HFFc6 (cell line): Measurements from ENCODE around the gene SFXN1. TPM values are rescaled to one million over a fixed set of nuclear protein-coding genes. Genes with fewer than 3 reads are reported as not detected.
"Not testable (repeated sequence)": the region's sequence is repeated elsewhere in the genome, so short reads cannot be mapped to it uniquely, and the experiment has no call there.

Experiments used
- DNase-seq: peaks from one replicate; pipeline ENCODE4 v3.0.0-alpha.2; 2018
- H3K27ac Mint-ChIP-seq: 2 replicates; pipeline ENCODE4 v1.8.0; 2020; ENCODE audit warnings: mild to moderate bottlenecking, mixed read lengths
- H3K27me3 Mint-ChIP-seq: 2 replicates; pipeline ENCODE4 v1.8.0; 2021; ENCODE audit warnings: mild to moderate bottlenecking, moderate library complexity, mixed read lengths; ENCODE audit not compliant: insufficient read depth
- H3K36me3 Mint-ChIP-seq: 2 replicates; pipeline ENCODE4 v1.8.0; 2021; ENCODE audit warnings: low read depth, mixed read lengths
- H3K4me1 Mint-ChIP-seq: 2 replicates; pipeline ENCODE4 v1.8.0; 2020; ENCODE audit warnings: low read depth, mixed read lengths
- H3K4me3 Mint-ChIP-seq: 2 replicates; pipeline ENCODE4 v1.8.0; 2020; ENCODE audit warnings: mild to moderate bottlenecking, moderate library complexity, mixed read lengths
- H3K9me3 Mint-ChIP-seq: 2 replicates; pipeline ENCODE4 v1.8.0; 2020; ENCODE audit warnings: mild to moderate bottlenecking, mixed read lengths
- total RNA-seq, 6 experiments: library from RNA; stranded (reverse); fragmentation: NEBNext Ultra II Directional; extraction: Animal tissue kit (Norgen Biotek cat#: 25700); gene quantifications; 2 replicates in 1 of 6; 3 replicates in 5 of 6; pipeline ENCODE4 v1.2.3, GENCODE V29; 2021
- TF ChIP-seq, protein P1 (sequence below): fragments of 200-600 bp; sonication (generic); IDR thresholded peaks from 2 replicates; pipeline ENCODE4 v1.5.0; 2021; ENCODE audit warnings: antibody characterized with exemption, mild to moderate bottlenecking

Gene SFXN1
- total RNA-seq, 6 experiments from 2014 or later: 60.8 to 83.0 (median 74.6) TPM

DNA sequence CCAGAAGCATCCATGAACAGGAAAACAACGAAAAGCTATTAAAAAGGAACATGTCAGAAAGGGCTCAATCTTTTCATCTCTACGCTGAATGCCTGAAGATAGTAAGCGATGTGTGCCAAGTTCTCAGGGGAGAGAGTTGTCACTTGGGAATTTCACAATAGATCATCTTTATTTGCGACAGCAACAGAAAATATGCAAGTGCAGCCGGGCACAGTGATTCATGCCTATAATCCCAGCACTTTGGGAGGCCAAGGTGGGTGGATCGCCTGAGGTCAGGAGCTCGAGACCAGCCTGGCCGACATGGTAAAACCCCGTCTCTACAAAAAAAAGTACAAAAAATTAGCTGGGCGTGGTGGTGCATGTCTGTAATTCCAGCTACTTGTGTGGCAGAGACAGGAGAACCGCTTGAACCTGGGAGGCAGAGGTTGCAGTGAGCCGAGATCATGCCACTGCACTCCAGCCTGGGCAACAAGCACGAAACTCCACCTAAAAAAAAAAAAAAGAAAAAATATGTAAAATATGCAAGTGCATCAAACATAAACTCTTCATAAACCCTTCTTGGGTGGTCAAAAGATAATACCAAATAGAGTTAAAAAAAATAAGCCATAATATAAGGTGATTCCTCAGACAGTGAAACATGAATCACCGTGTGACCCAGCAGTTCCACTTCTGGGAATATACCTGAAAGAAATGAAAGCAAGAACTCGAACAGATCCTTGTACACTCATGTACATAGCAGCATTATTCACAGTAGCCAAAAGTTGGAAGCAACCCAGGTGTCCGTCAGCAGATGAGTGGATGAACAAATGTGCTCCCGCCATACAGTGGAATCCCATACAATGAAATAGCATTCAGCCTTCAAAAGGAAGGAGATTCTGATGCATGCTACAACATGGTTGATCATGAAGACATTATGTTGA lies 16.2 kb downstream of the SFXN1 start:
- Mint-ChIP-seq H3K36me3 (peaks cover 45% of the 10 kb centered on the region), H3K27ac (no peak overlapping the region; the same call in 1 of the 2 replicates), H3K27me3 (no peaks in the 10 kb centered on the region), H3K4me3 (no peak overlapping the region), H3K4me1 (peaks cover 14% of the 10 kb centered on the region; the same call in 1 of the 2 replicates), H3K9me3 (no peaks in the 10 kb centered on the region)
- DNase-seq: no peak
- TF ChIP-seq, protein P1, sequence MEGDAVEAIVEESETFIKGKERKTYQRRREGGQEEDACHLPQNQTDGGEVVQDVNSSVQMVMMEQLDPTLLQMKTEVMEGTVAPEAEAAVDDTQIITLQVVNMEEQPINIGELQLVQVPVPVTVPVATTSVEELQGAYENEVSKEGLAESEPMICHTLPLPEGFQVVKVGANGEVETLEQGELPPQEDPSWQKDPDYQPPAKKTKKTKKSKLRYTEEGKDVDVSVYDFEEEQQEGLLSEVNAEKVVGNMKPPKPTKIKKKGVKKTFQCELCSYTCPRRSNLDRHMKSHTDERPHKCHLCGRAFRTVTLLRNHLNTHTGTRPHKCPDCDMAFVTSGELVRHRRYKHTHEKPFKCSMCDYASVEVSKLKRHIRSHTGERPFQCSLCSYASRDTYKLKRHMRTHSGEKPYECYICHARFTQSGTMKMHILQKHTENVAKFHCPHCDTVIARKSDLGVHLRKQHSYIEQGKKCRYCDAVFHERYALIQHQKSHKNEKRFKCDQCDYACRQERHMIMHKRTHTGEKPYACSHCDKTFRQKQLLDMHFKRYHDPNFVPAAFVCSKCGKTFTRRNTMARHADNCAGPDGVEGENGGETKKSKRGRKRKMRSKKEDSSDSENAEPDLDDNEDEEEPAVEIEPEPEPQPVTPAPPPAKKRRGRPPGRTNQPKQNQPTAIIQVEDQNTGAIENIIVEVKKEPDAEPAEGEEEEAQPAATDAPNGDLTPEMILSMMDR: no peak

DNA sequence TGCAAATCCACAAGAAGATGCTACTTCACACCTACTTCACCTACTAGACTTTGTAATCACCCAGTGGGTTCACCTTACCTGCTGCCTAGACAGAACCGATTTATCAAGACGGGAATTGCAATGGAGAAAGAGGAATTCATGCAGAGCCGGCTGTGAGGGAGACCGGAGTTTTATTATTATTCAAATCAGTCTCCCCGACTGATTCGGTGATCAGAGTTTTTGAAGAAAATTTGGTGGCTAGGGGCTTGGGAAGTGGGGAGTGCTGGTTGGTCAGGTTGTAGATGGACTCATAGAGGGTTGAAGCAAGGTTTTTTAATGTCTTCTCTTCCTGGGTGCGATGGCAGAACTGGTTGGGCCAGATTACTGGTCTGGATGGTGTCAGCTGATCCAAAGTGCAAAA lies 23.4 kb downstream of the SFXN1 start:
- H3K4me1 Mint-ChIP-seq: no peaks in the 10 kb centered on the region
- DNase-seq: no peak
- TF ChIP-seq, protein P1: no peak
- H3K27me3 Mint-ChIP-seq: no peaks in the 10 kb centered on the region
- H3K36me3 Mint-ChIP-seq: peaks cover 39% of the 10 kb centered on the region
- no peak overlapping the region for H3K4me3 Mint-ChIP-seq
- no peak overlapping the region for H3K27ac Mint-ChIP-seq
- H3K9me3 Mint-ChIP-seq: no peaks in the 10 kb centered on the region

DNA sequence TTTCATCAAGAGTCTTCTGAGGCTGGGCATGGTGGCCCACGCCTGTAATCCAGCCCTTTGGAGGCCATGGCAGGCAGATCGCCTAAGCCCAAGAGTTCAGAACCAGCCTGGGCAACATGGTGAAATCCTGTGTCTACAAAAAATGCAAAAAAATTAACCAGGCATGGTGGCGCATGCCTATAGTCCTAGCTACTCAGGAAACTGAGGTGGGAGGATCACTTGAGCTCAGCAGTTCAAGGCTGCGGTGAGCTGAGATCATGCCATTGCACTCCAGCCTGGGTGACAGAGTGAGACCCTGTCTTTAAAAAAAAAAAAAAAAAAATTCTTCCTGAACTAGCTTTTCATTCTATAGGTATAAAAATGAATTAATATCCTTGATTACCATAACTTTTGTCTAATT lies 29.3 kb downstream of the SFXN1 start:
- DNase-seq, H3K27me3 Mint-ChIP-seq, H3K9me3 Mint-ChIP-seq, H3K4me1 Mint-ChIP-seq, H3K27ac Mint-ChIP-seq, H3K4me3 Mint-ChIP-seq: not testable (repeated sequence)
- peaks cover 31% of the 10 kb centered on the region for H3K36me3 Mint-ChIP-seq

DNA sequence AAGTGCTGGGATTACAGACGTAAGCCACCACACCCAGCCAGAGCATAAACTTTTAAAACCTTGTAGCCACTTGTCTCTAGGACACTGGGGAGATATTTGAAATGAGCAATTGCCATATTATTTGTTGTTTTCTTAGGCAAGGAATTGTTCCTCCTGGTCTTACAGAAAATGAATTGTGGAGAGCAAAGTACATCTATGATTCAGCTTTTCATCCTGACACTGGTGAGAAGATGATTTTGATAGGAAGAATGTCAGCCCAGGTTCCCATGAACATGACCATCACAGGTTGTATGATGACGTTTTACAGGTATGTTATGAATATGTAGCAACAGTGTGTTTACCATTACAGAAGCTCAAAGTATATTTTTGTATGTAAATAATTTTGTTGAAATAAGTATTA lies 30.5 kb downstream of the SFXN1 start:
- Mint-ChIP-seq H3K27ac (peak overlapping the region; percentile 14; the same call in 1 of the 2 replicates), H3K27me3 (no peaks in the 10 kb centered on the region; the same call in 1 of the 2 replicates), H3K4me1 (peaks cover 6% of the 10 kb centered on the region; the same call in 1 of the 2 replicates)

DNA sequence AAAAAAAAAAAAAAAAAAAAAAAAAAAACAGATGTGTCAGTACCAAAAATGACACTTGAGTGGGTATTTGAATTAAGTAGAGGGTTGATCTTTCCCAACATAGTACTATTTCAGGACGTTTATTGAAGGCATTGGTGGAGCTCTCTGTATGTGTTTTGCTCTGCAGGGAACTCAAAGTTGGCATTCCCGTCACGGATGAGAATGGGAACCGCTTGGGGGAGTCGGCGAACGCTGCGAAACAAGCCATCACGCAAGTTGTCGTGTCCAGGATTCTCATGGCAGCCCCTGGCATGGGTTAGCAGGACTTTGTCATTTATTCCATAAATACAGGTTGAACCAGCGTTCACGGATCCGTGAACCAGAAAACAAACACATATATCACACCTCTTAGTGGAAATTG lies 34.9 kb downstream of the SFXN1 start:
- Mint-ChIP-seq H3K4me1 (peaks cover 25% of the 10 kb centered on the region), H3K27me3 (no peaks in the 10 kb centered on the region; the same call in 1 of the 2 replicates), H3K36me3 (peaks cover 49% of the 10 kb centered on the region), H3K27ac (no peak overlapping the region), H3K9me3 (no peaks in the 10 kb centered on the region), H3K4me3 (no peak overlapping the region)
- TF ChIP-seq, protein P1: no peak
- DNase-seq: no peak

More for the DNA sequence above, 30.5 kb downstream of the SFXN1 start:
- H3K9me3 Mint-ChIP-seq: no peaks in the 10 kb centered on the region
- TF ChIP-seq, protein P1: no peak
- peak; percentile 6 for DNase-seq
- H3K4me3 Mint-ChIP-seq: no peak overlapping the region
- peaks cover 35% of the 10 kb centered on the region for H3K36me3 Mint-ChIP-seq

DNA sequence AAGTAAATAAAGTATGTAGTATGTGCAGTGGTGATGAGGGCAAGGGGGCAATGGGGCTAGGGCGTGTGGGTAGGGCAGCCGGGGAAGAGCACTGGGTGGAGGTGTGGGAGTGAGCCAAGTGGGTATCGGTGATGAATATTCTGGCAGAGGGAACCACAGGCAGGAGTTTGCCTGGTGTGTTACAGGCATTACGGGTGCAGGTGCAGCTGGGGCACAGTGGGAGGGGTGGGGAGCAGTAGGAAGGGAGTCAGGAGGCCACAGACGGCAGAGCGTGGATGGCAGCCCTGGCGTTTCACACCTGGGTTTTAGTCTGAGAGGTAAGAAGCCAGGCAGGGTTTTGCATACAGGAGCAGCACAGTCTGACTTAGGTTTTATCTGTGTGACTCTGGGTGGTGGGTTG lies 35.4 kb downstream of the SFXN1 start:
- no peaks in the 10 kb centered on the region; the same call in 1 of the 2 replicates for H3K27me3 Mint-ChIP-seq
- no peak overlapping the region for H3K4me3 Mint-ChIP-seq
- H3K4me1 Mint-ChIP-seq: peaks cover 27% of the 10 kb centered on the region
- DNase-seq: no peak
- H3K36me3 Mint-ChIP-seq: peaks cover 53% of the 10 kb centered on the region
- TF ChIP-seq, protein P1: no peak
- no peak overlapping the region for H3K27ac Mint-ChIP-seq
- H3K9me3 Mint-ChIP-seq: no peaks in the 10 kb centered on the region
